Measurements from ENCODE around the gene LILRB5. TPM values are rescaled to one million over a fixed set of nuclear protein-coding genes. Genes with fewer than 3 reads are reported as not detected.
"Not testable (repeated sequence)": the region's sequence is repeated elsewhere in the genome, so short reads cannot be mapped to it uniquely, and the experiment has no call there.

Gene LILRB5
- total RNA-seq, 4 donors from 2014 or later, result 0.70 to 5.9 (median 3.3) TPM

- Histone ChIP-seq H3K4me3 (no peak overlapping the region), H3K36me3 (peaks cover 0 to 49% of the 10 kb centered on the region in 2 donors), H3K27me3 (no peaks in the 10 kb centered on the region), H3K27ac (peak overlapping the region; percentile 74 to 95 (median 86)), H3K9me3 (no peaks in the 10 kb centered on the region), H3K4me1 (peaks cover 55 to 65% of the 10 kb centered on the region in 2 donors)
- TF ChIP-seq CTCF (IDR thresholded peaks at IDR 0.05 in 4 of 5, conservative IDR thresholded peaks at IDR 0.05 in 1 of 5) (no peak), POLR2A (IDR thresholded peaks at IDR 0.05) (peak in 1 of 2 donors; percentile 16)
- DNase-seq (peak; percentile 48 to 65), ATAC-seq (peak in 1 of 2 donors; percentile 12)
- in situ Hi-C loops (cut with MboI; ENCODE audit: low sequenced_read_pairs in 4 of 4) (loop anchor here in 1 of 4 donors (10.0 kb wide), 1 partner anchor 247 kb away; no protein-coding TSS in a partner anchor), intact Hi-C loops (cut with DNase I; ENCODE audit: low total_unique reads) (loop anchor here (10.0 kb wide), 1 partner anchor 1397 kb away; the partner anchor contains the start of genes ZNF524 and ZNF865)
Observed at GRCh38 chr19:54207983-54208783, 48.9 kb downstream of the LILRB5 start.

- intact Hi-C loops (cut with DNase I; ENCODE audit: low total_unique reads), result loop anchor here (10.0 kb wide), 1 partner anchor 1397 kb away; the partner anchor contains the start of genes ZNF524 and ZNF865
- in situ Hi-C loops (cut with MboI; ENCODE audit: low sequenced_read_pairs in 4 of 4), result loop anchor here in 1 of 4 donors (10.0 kb wide), 1 partner anchor 247 kb away; no protein-coding TSS in a partner anchor
- DNase-seq, result no peak
Observed at GRCh38 chr19:54207676-54207982, 49.4 kb downstream of the LILRB5 start.

DNA sequence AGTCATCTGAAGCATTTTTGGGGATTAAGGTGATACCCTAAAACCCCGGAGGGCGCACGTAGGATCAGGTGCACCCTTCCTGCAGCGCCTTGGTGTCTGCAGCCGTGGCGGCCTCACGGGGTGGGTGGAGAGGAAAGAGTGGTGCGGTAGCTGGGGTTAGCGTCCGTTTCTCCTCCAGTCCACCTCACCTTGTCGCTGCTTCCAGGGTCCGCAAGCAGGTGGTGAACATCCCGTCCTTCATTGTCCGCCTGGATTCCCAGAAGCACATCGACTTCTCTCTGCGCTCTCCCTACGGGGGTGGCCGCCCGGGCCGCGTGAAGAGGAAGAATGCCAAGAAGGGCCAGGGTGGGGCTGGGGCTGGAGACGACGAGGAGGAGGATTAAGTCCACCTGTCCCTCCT, 49.9 kb downstream of the LILRB5 start:
- in situ Hi-C loops (cut with MboI; ENCODE audit: low sequenced_read_pairs in 4 of 4) (loop anchor here in 1 of 4 donors (10.0 kb wide), 1 partner anchor 248 kb away; no protein-coding TSS in a partner anchor), intact Hi-C loops (cut with DNase I; ENCODE audit: low total_unique reads) (loop anchor here (10.0 kb wide), 1 partner anchor 1398 kb away; the partner anchor contains the start of genes ZNF524 and ZNF865)
- Histone ChIP-seq H3K36me3 (peaks cover 0 to 59% of the 10 kb centered on the region in 2 donors), H3K4me1 (peaks cover 65 to 75% of the 10 kb centered on the region in 2 donors), H3K27ac (peak overlapping the region; percentile 74 to 95 (median 86))
- not testable (repeated sequence) for H3K4me3 ChIP-seq, ATAC-seq, H3K27me3 ChIP-seq, H3K9me3 ChIP-seq, DNase-seq

More at GRCh38 chr19:54207676-54207982, 49.4 kb downstream of the LILRB5 start:
- H3K4me3 ChIP-seq, result no peak overlapping the region
- TF ChIP-seq CTCF (IDR thresholded peaks at IDR 0.05 in 4 of 5, conservative IDR thresholded peaks at IDR 0.05 in 1 of 5) (no peak), POLR2A (IDR thresholded peaks at IDR 0.05) (no peak)
- peaks cover 0 to 55% of the 10 kb centered on the region in 2 donors for H3K36me3 ChIP-seq
- H3K27ac ChIP-seq, result peak overlapping the region; percentile 74 to 95 (median 86)
- no peaks in the 10 kb centered on the region for H3K9me3 ChIP-seq
- no peak for ATAC-seq
- H3K27me3 ChIP-seq, result no peaks in the 10 kb centered on the region
- H3K4me1 ChIP-seq, result peaks cover 61 to 71% of the 10 kb centered on the region in 2 donors

- Histone ChIP-seq H3K27ac (peak overlapping the region; percentile 74 to 95 (median 86)), H3K4me1 (peaks cover 69 to 79% of the 10 kb centered on the region in 2 donors), H3K4me3 (no peak overlapping the region), H3K36me3 (peaks cover 0 to 63% of the 10 kb centered on the region in 2 donors), H3K9me3 (no peaks in the 10 kb centered on the region), H3K27me3 (no peaks in the 10 kb centered on the region)
- TF ChIP-seq POLR2A (IDR thresholded peaks at IDR 0.05) (no peak), CTCF (IDR thresholded peaks at IDR 0.05 in 4 of 5, conservative IDR thresholded peaks at IDR 0.05 in 1 of 5) (no peak)
- intact Hi-C loops (cut with DNase I; ENCODE audit: low total_unique reads) (loop anchor here (10.0 kb wide), 1 partner anchor 1398 kb away; the partner anchor contains the start of genes ZNF524 and ZNF865), in situ Hi-C loops (cut with MboI; ENCODE audit: low sequenced_read_pairs in 4 of 4) (loop anchor here in 1 of 4 donors (10.0 kb wide), 1 partner anchor 248 kb away; no protein-coding TSS in a partner anchor)
- no peak for ATAC-seq
- no peak for DNase-seq
Observed at GRCh38 chr19:54206831-54207177, 50.3 kb downstream of the LILRB5 start.
